ENCODE results near the gene ANKMY1.
"Not testable (repeated sequence)": the region's sequence is repeated elsewhere in the genome, so short reads cannot be mapped to it uniquely, and the experiment has no call there.

The ANKMY1 gene

DNA sequence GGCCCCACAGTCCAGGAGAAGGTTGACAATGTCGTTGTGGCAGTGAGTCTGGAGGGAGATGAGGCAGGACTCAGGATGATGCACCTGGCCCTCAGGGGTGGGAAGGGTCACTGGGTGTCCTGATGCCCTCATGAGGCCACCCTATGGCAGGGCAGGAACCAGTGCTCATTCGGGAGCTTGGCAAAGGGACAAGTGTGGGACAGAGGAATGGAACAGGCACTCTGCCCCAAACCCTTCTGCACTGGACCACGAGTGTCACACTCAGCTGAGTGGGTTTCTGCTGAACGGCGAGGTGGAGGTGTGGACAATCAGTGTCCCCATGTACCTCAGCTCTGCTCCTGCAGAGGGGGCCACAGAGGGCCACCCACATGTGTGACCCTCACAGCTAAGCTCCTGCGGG is 32.0 kb downstream of the ANKMY1 start:
- Histone ChIP-seq H3K4me1 (ENCODE audit: control insufficient read depth, insufficient read depth, low read length) (no peaks in the 10 kb centered on the region), H3K36me3 (ENCODE audit: control insufficient read depth, insufficient read depth, low read length) (peaks cover 8% of the 10 kb centered on the region), H3K9me3 (ENCODE audit: control insufficient read depth, insufficient read depth, low read length) (peaks cover 11% of the 10 kb centered on the region), H3K4me3 (ENCODE audit: low read depth, low read length) (no peak overlapping the region), H3K27me3 (ENCODE audit: control insufficient read depth, insufficient read depth, low read length) (peaks cover under 1% of the 10 kb centered on the region), H3K9ac (ENCODE audit: low read depth, low read length) (no peak overlapping the region)

DNA sequence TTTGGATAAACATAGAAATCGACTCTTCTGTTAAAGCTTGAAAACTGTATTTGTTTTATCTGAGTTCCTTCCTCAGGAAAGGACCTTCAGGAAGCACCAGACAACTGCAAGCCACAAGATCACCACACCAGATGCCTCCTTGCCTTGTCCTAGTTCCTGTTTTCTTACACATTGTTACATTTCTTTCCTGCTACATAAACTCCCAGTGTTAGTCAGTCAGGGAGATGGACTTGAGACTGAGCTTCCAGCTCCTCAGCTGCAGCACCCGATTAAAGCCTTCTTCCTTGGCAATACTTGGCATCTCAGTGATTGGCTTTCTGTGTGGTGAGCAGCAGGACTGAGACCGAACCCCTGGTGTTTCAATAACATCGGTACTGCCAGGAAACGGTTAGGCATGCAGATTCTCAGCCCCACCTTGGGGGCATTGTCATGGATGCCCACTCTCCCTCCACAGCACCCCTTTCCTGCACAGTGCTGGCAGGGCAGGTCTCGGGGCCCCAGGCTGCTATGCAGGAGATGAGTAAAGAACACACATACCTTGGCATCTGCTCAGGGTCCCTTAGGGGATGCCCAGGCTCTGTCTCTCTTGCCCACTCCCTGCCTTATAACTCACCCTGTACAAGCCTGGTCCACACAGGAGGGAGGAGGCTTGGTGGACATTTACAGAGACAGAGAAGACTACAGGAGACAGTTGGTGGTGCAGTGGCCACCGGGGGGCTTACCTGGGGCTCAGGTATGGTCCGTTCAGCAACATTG is 32.6 kb downstream of the ANKMY1 start:
- peaks cover 8% of the 10 kb centered on the region for H3K36me3 ChIP-seq (ENCODE audit: control insufficient read depth, insufficient read depth, low read length)
- H3K4me1 ChIP-seq (ENCODE audit: control insufficient read depth, insufficient read depth, low read length) = peaks cover 3% of the 10 kb centered on the region
- peaks cover 7% of the 10 kb centered on the region for H3K27me3 ChIP-seq (ENCODE audit: control insufficient read depth, insufficient read depth, low read length)
- H3K9ac ChIP-seq (ENCODE audit: low read depth, low read length) = no peak overlapping the region
- no peak overlapping the region for H3K4me3 ChIP-seq (ENCODE audit: low read depth, low read length)
- peaks cover 7% of the 10 kb centered on the region for H3K9me3 ChIP-seq (ENCODE audit: control insufficient read depth, insufficient read depth, low read length)

DNA sequence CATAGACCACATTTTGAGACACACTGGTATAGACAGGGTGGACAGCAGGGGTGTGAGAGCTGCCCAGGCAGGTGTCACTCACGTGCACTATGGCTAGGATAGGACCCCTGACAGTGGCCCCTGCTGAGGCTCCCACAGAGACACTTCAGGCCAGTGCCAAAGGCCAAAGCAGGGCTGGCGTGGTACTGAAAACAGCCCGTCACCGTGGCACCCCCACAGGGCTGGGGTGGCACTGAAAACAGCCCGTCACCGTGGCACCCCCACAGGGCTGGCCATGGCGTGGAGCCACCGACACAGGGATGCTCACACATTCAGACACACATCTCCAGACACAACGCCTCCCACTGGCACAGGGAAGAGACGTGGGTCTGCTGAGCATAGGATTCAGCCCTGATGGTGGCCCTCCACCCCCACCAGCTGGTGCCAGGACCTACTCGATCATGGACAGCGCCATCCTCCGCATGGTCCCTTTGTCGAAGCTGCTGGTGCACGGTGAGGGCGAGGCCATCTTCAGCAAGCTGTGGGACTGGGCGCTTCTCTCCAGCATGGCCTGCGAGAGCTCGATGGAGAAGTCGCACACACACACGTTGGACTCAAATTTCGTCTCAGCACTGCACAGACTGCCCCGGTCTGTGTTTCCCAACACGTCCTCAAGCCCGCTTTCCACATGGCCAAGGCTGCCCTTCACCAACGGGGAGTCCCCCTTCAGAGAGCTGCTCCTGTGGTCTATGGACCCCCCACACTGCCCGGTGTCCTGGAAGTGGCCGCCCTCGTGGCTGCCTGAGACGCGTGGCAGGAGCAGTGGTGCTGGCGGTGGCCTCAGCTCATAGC is 34.1 kb downstream of the ANKMY1 start:
- peaks cover 22% of the 10 kb centered on the region for H3K27me3 ChIP-seq (ENCODE audit: control insufficient read depth, insufficient read depth, low read length)
- H3K4me3 ChIP-seq (ENCODE audit: low read depth, low read length) = no peak overlapping the region
- H3K9me3 ChIP-seq (ENCODE audit: control insufficient read depth, insufficient read depth, low read length) = peaks cover 7% of the 10 kb centered on the region
- peaks cover 3% of the 10 kb centered on the region for H3K4me1 ChIP-seq (ENCODE audit: control insufficient read depth, insufficient read depth, low read length)
- no peak overlapping the region for H3K9ac ChIP-seq (ENCODE audit: low read depth, low read length)
- H3K36me3 ChIP-seq (ENCODE audit: control insufficient read depth, insufficient read depth, low read length) = peaks cover 8% of the 10 kb centered on the region

DNA sequence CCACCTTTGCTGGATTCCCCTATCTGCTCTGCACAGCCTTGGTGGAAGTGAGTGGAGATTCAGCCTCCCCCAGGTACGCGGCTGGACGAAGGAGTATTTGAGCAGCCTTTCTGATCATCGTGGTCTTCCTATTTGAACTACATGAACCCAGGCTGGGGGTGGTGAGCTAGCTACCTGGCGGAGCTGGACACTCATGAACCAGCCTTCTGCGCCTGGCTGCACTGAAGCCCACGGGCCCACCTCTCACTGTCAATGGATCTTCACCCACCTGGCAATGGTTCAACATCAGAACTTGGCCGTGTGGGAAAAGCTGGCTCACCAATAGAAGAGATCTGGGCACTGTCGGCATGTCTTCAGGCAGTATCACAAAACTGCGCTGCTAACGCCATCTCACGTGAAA is 35.4 kb downstream of the ANKMY1 start:
- peaks cover 30% of the 10 kb centered on the region for H3K27me3 ChIP-seq (ENCODE audit: control insufficient read depth, insufficient read depth, low read length)
- H3K36me3 ChIP-seq (ENCODE audit: control insufficient read depth, insufficient read depth, low read length) = peaks cover 8% of the 10 kb centered on the region
- peaks cover 3% of the 10 kb centered on the region for H3K4me1 ChIP-seq (ENCODE audit: control insufficient read depth, insufficient read depth, low read length)
- H3K9me3 ChIP-seq (ENCODE audit: control insufficient read depth, insufficient read depth, low read length) = peaks cover 7% of the 10 kb centered on the region
- H3K9ac ChIP-seq (ENCODE audit: low read depth, low read length) = no peak overlapping the region
- no peak overlapping the region for H3K4me3 ChIP-seq (ENCODE audit: low read depth, low read length)

DNA sequence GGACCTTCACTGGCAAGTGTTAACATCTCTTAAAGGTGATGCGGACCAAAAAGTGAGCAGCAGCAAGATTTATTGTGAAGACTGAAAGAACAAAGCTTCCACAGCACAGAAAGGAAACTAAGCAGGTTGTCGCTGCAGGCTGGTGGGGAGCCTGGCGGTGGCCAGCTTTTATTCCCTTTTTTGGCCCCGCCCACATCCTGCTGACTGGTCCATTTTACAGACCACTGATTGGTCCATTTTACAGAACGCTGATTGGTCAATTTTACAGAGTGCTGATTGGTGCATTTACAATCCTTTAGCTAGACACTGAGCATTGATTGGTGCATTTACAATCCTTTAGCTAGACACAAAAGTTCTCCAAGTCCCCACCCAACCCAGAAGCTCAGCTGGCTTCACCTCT is 35.9 kb downstream of the ANKMY1 start:
- H3K36me3 ChIP-seq (ENCODE audit: control insufficient read depth, insufficient read depth, low read length); H3K4me3 ChIP-seq (ENCODE audit: low read depth, low read length); H3K9ac ChIP-seq (ENCODE audit: low read depth, low read length); H3K4me1 ChIP-seq (ENCODE audit: control insufficient read depth, insufficient read depth, low read length); H3K9me3 ChIP-seq (ENCODE audit: control insufficient read depth, insufficient read depth, low read length): not testable (repeated sequence)
- peaks cover 30% of the 10 kb centered on the region for H3K27me3 ChIP-seq (ENCODE audit: control insufficient read depth, insufficient read depth, low read length)

DNA sequence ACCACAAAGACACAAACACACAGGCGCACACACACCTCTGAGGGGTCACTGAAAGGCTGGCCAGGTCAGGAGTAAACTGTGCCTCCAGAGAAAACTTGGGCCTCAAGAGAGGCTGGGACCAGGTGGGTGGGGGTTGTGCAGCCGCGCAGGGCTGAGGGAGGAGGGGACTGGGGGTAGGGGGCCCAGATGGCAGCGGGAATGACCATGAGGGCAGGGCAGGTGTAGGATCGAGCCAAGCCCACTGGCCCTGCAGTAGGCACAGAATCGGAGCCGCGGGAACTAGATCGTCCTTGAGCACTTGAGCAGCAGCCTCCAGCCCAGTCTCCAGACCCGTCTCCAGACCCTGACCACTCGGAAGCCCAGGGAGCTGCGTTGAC is 36.8 kb downstream of the ANKMY1 start:
- no peak overlapping the region for H3K4me3 ChIP-seq (ENCODE audit: low read depth, low read length)
- no peak overlapping the region for H3K9ac ChIP-seq (ENCODE audit: low read depth, low read length)
- peaks cover 8% of the 10 kb centered on the region for H3K36me3 ChIP-seq (ENCODE audit: control insufficient read depth, insufficient read depth, low read length)

DNA sequence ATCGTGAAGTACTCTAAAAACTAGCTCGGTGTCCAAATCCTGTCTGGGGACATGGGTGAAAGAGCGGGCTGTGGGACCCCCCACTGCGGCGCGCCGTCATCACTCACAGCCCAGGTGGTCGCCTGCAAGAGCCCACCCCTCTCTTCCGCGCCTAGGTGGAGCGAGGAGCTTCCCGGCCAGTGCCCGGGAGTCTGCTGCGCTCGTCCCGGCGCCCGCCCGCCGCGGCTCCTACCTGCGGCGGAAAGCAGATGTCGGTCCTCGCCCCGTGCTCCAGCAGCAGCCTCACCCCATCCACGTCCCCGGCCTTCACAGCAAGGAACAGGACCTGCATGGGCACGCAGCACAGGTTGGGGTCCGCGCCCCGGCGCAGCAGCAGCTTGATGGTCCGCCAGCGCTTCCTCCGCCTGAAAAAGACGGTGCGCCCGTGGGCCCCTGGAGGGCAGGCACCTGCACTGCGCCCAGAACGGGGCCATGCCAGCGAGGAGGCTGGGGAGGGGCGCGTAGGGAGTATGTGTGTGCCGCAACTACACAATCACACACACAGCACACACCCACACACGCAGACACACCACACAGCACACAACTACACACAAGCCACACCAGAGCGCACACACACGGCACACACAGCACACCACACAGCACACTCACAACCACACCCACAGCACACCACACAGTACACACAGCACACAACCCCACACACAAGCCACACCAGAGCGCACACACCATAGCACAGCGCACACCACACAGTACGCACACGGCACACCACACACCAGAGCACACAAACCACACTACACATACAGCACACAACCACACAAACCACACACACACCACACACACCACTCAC is 37.4 kb downstream of the ANKMY1 start:
- peak overlapping the region; percentile 30 for H3K4me3 ChIP-seq (ENCODE audit: low read depth, low read length)
- H3K4me1 ChIP-seq (ENCODE audit: control insufficient read depth, insufficient read depth, low read length) = peaks cover 3% of the 10 kb centered on the region
- peak overlapping the region; percentile 12 for H3K9ac ChIP-seq (ENCODE audit: low read depth, low read length)
- H3K36me3 ChIP-seq (ENCODE audit: control insufficient read depth, insufficient read depth, low read length) = peaks cover 8% of the 10 kb centered on the region
- peaks cover 5% of the 10 kb centered on the region for H3K9me3 ChIP-seq (ENCODE audit: control insufficient read depth, insufficient read depth, low read length)
- peaks cover 30% of the 10 kb centered on the region for H3K27me3 ChIP-seq (ENCODE audit: control insufficient read depth, insufficient read depth, low read length)

More for the DNA sequence above, 36.8 kb downstream of the ANKMY1 start:
- peaks cover 7% of the 10 kb centered on the region for H3K9me3 ChIP-seq (ENCODE audit: control insufficient read depth, insufficient read depth, low read length)
- H3K27me3 ChIP-seq (ENCODE audit: control insufficient read depth, insufficient read depth, low read length) = peaks cover 30% of the 10 kb centered on the region
- H3K4me1 ChIP-seq (ENCODE audit: control insufficient read depth, insufficient read depth, low read length) = peaks cover 3% of the 10 kb centered on the region

DNA sequence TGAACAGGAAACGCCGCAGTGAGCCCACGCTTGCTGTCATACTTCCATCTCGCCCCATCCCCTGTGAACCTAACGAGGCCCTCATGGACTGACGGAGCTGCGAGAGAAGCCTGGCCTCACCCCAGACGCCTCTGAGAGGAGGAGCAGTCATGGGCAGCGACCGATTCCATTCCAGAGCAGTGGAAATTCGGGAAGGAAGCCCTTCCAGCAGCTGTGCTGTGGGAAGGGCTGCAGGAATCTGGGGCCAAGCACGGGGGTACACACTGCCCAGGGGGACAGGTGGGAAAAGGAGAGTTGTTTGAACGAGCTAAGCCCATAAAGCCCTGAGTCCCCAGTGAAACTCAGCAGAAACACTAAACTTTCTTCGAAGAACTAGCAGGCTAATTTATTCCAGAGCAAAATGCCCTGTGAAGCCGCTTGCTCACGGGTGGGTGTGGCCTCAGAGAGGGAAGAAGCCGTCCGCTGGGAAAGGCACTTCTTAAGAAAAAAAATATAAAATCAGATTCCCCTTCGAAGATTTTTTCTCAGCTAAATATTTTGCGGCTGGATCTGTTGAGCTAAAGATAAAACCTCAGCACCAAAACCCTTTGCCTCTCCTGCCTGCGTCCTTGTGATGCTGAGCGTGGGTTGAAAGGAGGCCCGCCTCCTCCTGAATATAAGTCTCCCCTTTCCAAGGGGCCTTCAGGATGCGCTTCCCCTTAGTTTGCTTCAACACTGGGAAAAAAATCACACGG is 38.2 kb downstream of the ANKMY1 start:
- Histone ChIP-seq H3K9ac (ENCODE audit: low read depth, low read length) (no peak overlapping the region), H3K36me3 (ENCODE audit: control insufficient read depth, insufficient read depth, low read length) (peaks cover 8% of the 10 kb centered on the region), H3K9me3 (ENCODE audit: control insufficient read depth, insufficient read depth, low read length) (no peaks in the 10 kb centered on the region), H3K4me3 (ENCODE audit: low read depth, low read length) (peak overlapping the region; percentile 30), H3K4me1 (ENCODE audit: control insufficient read depth, insufficient read depth, low read length) (peaks cover 3% of the 10 kb centered on the region), H3K27me3 (ENCODE audit: control insufficient read depth, insufficient read depth, low read length) (peaks cover 30% of the 10 kb centered on the region)

DNA sequence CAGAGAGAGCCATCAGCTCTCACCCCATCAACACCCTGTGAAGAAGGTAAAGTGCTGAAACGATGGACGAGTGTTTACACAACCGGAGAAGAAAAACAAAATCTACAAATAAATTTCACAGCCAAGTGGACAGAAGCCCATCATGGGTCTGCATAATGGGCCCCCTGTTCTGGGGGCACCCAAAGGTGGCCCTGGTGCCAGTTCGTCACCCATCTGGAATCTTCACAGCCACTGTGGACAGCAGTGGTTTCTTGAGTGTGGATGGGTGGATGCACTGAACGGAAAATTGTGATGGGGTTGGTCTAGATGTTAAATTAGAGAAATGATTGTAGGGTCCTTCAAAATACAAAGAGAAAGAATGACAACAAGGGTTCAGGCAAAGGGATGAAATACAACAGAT is 38.8 kb downstream of the ANKMY1 start:
- H3K27me3 ChIP-seq (ENCODE audit: control insufficient read depth, insufficient read depth, low read length) = peaks cover 30% of the 10 kb centered on the region
- H3K36me3 ChIP-seq (ENCODE audit: control insufficient read depth, insufficient read depth, low read length) = peaks cover 8% of the 10 kb centered on the region
- H3K9me3 ChIP-seq (ENCODE audit: control insufficient read depth, insufficient read depth, low read length) = no peaks in the 10 kb centered on the region
- no peak overlapping the region for H3K4me3 ChIP-seq (ENCODE audit: low read depth, low read length)
- no peak overlapping the region for H3K9ac ChIP-seq (ENCODE audit: low read depth, low read length)
- H3K4me1 ChIP-seq (ENCODE audit: control insufficient read depth, insufficient read depth, low read length) = peaks cover 3% of the 10 kb centered on the region

DNA sequence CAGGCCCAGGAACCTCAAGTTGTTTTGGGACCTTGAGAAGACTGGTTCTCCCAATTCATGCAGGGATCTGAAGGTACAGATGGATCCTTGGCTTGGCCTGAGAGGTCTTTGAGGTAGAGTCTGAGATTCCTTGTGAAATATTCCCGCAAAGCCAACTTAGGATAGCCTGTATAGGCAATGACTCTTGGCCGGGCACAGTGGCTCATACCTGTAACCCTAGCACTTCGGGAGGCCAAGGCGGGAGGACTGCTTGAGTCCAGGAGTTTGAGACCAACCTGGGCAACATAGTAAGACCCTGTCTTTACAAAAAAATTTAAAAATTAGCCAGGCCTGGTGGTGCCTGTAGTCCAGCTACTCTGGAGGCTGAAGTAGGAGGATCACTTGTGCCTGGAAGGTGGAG is 40.4 kb downstream of the ANKMY1 start:
- Histone ChIP-seq H3K27me3 (ENCODE audit: control insufficient read depth, insufficient read depth, low read length) (peaks cover 30% of the 10 kb centered on the region), H3K4me1 (ENCODE audit: control insufficient read depth, insufficient read depth, low read length) (peaks cover 3% of the 10 kb centered on the region), H3K9me3 (ENCODE audit: control insufficient read depth, insufficient read depth, low read length) (no peaks in the 10 kb centered on the region), H3K9ac (ENCODE audit: low read depth, low read length) (no peak overlapping the region), H3K4me3 (ENCODE audit: low read depth, low read length) (no peak overlapping the region), H3K36me3 (ENCODE audit: control insufficient read depth, insufficient read depth, low read length) (no peaks in the 10 kb centered on the region)

DNA sequence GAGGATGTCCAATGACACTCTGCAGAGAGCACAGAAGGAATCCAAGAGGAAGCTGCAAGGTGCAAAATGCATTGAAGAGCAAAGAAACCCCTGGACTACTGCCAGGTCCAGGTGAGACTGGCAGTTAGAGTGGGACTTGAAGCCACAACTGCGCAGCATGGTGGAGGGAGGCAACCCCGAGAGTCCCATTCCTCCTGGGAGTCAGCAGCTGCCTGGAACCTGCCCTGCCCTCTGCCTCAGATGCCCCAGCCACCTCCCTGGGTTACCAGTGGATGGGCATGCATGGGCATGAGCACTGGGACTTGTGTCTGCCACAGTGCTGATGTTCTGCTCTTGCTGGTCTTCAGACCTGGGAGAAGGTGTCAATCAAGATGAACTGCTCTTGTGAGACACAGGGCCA is 43.2 kb downstream of the ANKMY1 start:
- Histone ChIP-seq H3K9ac (ENCODE audit: low read depth, low read length) (no peak overlapping the region), H3K9me3 (ENCODE audit: control insufficient read depth, insufficient read depth, low read length) (no peaks in the 10 kb centered on the region), H3K4me3 (ENCODE audit: low read depth, low read length) (no peak overlapping the region), H3K36me3 (ENCODE audit: control insufficient read depth, insufficient read depth, low read length) (no peaks in the 10 kb centered on the region), H3K27me3 (ENCODE audit: control insufficient read depth, insufficient read depth, low read length) (peaks cover 17% of the 10 kb centered on the region), H3K4me1 (ENCODE audit: control insufficient read depth, insufficient read depth, low read length) (no peaks in the 10 kb centered on the region)
